ENCODE measurements around the gene DACT1.
A peak's percentile ranks its signal among the peaks of the same experiment; 100 is the strongest.
"Not testable (repeated sequence)": the region's sequence is repeated elsewhere in the genome, so short reads cannot be mapped to it uniquely, and the experiment has no call there.

DACT1 gene

GRCh38 chr14:58637391-58638230 is at the start of gene DACT1:
Gene DACT1 (plus strand): TSS chr14:58637962. CDS start chr14:58638203, 241 bp downstream.
- peak; percentile 43 for DNase-seq

GRCh38 chr14:58588321-58588720 is 49.4 kb upstream of the DACT1 start:
- DNase-seq = not testable (repeated sequence)

GRCh38 chr14:58593977-58594376 is 43.8 kb upstream of the DACT1 start:
- no peak for DNase-seq

GRCh38 chr14:58597041-58597440 is 40.7 kb upstream of the DACT1 start:
- DNase-seq = no peak

- DNase-seq = no peak
Measured at GRCh38 chr14:58598028-58598803, 39.5 kb upstream of the DACT1 start.

- DNase-seq = no peak
Measured at GRCh38 chr14:58598804-58599525, 38.8 kb upstream of the DACT1 start.

GRCh38 chr14:58599707-58600106 is 38.1 kb upstream of the DACT1 start:
- DNase-seq = no peak

- no peak for DNase-seq
Measured at GRCh38 chr14:58605465-58605864, 32.3 kb upstream of the DACT1 start.

GRCh38 chr14:58607131-58607951 is 30.4 kb upstream of the DACT1 start:
- DNase-seq = no peak

- DNase-seq = no peak
Measured at GRCh38 chr14:58607952-58608317, 29.8 kb upstream of the DACT1 start.

- no peak for DNase-seq
Measured at GRCh38 chr14:58617619-58618018, 20.1 kb upstream of the DACT1 start.

- no peak for DNase-seq
Measured at GRCh38 chr14:58620011-58620410, 17.8 kb upstream of the DACT1 start.

GRCh38 chr14:58625438-58625837 is 12.3 kb upstream of the DACT1 start:
- DNase-seq = no peak

- no peak for DNase-seq
Measured at GRCh38 chr14:58626431-58626831, 11.3 kb upstream of the DACT1 start.

- no peak for DNase-seq
Measured at GRCh38 chr14:58628406-58628805, 9.4 kb upstream of the DACT1 start.

- DNase-seq = no peak
Measured at GRCh38 chr14:58629281-58629680, 8.5 kb upstream of the DACT1 start.

GRCh38 chr14:58631732-58632131 is 6.0 kb upstream of the DACT1 start:
- no peak for DNase-seq

GRCh38 chr14:58633831-58634230 is 3.9 kb upstream of the DACT1 start:
- DNase-seq = no peak

- no peak for DNase-seq
Measured at GRCh38 chr14:58634406-58635090, 3.2 kb upstream of the DACT1 start.

- DNase-seq = no peak
Measured at GRCh38 chr14:58635091-58635830, 2.5 kb upstream of the DACT1 start.

- DNase-seq = no peak
Measured at GRCh38 chr14:58636129-58636528, 1.6 kb upstream of the DACT1 start.
